Measurements from ENCODE around the gene CYP2R1. TPM values are rescaled to one million over a fixed set of nuclear protein-coding genes. Genes with fewer than 3 reads are reported as not detected.

Gene CYP2R1
- total and polyA plus RNA-seq, 10 of the 15 experiments (the other 5 are each of a cell fraction or from before 2014, with no cell fraction given): 0.52 to 10.3 (median 6.3) TPM

DNA sequence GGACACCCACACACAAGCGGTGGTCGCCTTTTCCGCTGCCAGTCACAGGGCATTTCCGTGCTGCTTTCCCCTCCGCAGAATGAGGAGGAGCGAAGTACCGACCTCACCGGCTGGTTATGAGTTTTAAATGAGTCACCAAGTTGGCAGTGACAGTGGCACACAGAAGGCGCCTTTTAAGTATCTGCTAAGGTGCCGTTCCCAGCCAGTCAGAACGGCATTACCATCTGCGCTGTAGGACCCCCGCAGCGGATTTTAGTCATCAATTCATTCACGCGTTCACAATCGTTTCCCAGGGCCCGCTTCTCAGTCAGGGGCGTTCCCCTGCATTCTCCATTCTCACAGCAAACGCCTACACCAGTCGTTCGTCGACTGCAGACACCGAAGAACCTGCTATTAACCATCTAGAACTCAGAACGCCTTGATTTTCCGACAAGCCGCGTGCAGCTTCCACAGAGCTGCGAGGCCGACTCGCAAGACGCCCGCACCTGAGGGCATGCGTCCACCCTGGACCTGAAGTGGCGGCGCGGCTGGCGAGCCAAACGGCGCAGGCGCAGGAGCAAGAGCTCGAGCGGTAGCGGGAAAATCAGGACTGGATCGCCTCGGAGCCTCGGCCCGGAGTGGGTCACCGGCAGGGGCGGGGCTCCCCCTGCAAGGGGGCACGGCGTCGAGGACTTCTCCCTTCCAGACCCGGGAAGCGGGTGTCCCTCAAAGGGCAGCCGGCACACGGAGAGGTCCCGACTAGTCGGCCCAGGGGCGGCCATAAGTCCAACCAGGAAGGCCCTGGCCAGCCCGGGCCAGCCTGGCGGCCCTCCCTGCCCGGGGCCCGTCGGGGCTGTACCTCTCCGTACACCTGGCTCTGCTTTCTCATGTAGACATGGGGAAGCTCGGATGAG is 642 bp downstream of the CYP2R1 start:
- peak overlapping the region; percentile 51 for H3K4me3 ChIP-seq
- H3K27ac ChIP-seq (ENCODE audit: control insufficient read depth, insufficient read depth): peak overlapping the region; percentile 65
- CTCF ChIA-PET: interaction anchor here (1.6 kb wide), 1 partner anchor 16 kb away, joined by 6 read pairs; no protein-coding TSS in a partner anchor
- no peaks in the 10 kb centered on the region for H3K9me3 ChIP-seq (replicated peaks; ENCODE audit: control insufficient read depth, insufficient read depth, low read length)
- peak overlapping the region; percentile 49; the same call in 1 of the 2 replicates for H3K9ac ChIP-seq (ENCODE audit: control insufficient read depth, insufficient read depth, low read length)
- H3K79me2 ChIP-seq (ENCODE audit: control insufficient read depth, insufficient read depth, low read length): no peaks in the 10 kb centered on the region
- SMC1A ChIA-PET (ENCODE audit: uncharacterized antibody, unreplicated experiment): no interaction called here
- H3K4me1 ChIP-seq (ENCODE audit: control insufficient read depth, insufficient read depth, low read length): peaks cover 4% of the 10 kb centered on the region; the same call in 1 of the 2 replicates
- no peaks in the 10 kb centered on the region for H3K27me3 ChIP-seq (replicated peaks in 1 of 2; ENCODE audit: control insufficient read depth in 2 of 2, insufficient read depth in 2 of 2, low read length in 1 of 2)
- H3K4me2 ChIP-seq (ENCODE audit: control insufficient read depth, insufficient read depth): peak overlapping the region; percentile 84
- H2AFZ ChIP-seq (ENCODE audit: control insufficient read depth, low read depth, low read length): peak overlapping the region; percentile 80
- 1% methylated on average over 67 of the region's 67 CpGs for WGBS (ENCODE audit: insufficient coverage, insufficient replicate concordance, low lambda C conversion rate, missing lambda C conversion rate)
- DNase-seq (ENCODE audit: low read depth, low spot score): no peak
- intact Hi-C loops (cut with micrococcal nuclease; ENCODE audit: unreplicated experiment) (loop anchor here (5.0 kb wide), 1 partner anchor 124 kb away; no protein-coding TSS in a partner anchor), in situ Hi-C loops (cut with MboI) (no loop called here)
- RAD21 ChIA-PET (ENCODE audit: unreplicated experiment): interaction anchor here (1.5 kb wide), 1 partner anchor 17 kb away, joined by 7 read pairs; no protein-coding TSS in a partner anchor
- H4K20me1 ChIP-seq (ENCODE audit: control insufficient read depth, insufficient read depth): no peaks in the 10 kb centered on the region
- BruUV-seq (replicated peaks): TSS peak; percentile 80
- POLR2A ChIA-PET: no interaction called here
- FAIRE-seq: peak; percentile 71
- peak; percentile 69 for ATAC-seq
- no peaks in the 10 kb centered on the region for H3K36me3 ChIP-seq (ENCODE audit: control insufficient read depth in 2 of 2, insufficient read depth in 2 of 2, low read length in 1 of 2)
- TF ChIP-seq CBX5 (IDR thresholded peaks at IDR 0.05; ENCODE audit: low read depth) (0 out of 2 replicates have a peak, but pooled peaks have one; percentile 23), STAT3 (IDR thresholded peaks at IDR 0.05; ENCODE audit: low read depth, low read length) (no peak), ZBED1 (IDR thresholded peaks at IDR 0.05; ENCODE audit: borderline replicate concordance) (no peak), NFIC (IDR thresholded peaks at IDR 0.05; ENCODE audit: low read depth, low read length) (peak; percentile 27; the same call in 1 of the 2 replicates), CHD4 (IDR thresholded peaks at IDR 0.05) (no peak), SP1 (IDR thresholded peaks at IDR 0.05; ENCODE audit: low read depth, low read length) (peak; percentile 94), CREM (IDR thresholded peaks at IDR 0.05; ENCODE audit: low read depth) (peak; percentile 19; the same call in 1 of the 2 replicates), MXI1 (IDR thresholded peaks at IDR 0.05; ENCODE audit: low read depth, low read length) (no peak), ZSCAN29 (IDR thresholded peaks at IDR 0.05) (no peak), GABPA (IDR thresholded peaks at IDR 0.05; ENCODE audit: low read depth) (no peak), ZNF217 (IDR thresholded peaks at IDR 0.05) (no peak), TAF1 (IDR thresholded peaks at IDR 0.05; ENCODE audit: borderline replicate concordance, low read depth, low read length) (0 out of 2 replicates have a peak, but pooled peaks have one; percentile 3)
- TF ChIP-seq, protein P1, sequence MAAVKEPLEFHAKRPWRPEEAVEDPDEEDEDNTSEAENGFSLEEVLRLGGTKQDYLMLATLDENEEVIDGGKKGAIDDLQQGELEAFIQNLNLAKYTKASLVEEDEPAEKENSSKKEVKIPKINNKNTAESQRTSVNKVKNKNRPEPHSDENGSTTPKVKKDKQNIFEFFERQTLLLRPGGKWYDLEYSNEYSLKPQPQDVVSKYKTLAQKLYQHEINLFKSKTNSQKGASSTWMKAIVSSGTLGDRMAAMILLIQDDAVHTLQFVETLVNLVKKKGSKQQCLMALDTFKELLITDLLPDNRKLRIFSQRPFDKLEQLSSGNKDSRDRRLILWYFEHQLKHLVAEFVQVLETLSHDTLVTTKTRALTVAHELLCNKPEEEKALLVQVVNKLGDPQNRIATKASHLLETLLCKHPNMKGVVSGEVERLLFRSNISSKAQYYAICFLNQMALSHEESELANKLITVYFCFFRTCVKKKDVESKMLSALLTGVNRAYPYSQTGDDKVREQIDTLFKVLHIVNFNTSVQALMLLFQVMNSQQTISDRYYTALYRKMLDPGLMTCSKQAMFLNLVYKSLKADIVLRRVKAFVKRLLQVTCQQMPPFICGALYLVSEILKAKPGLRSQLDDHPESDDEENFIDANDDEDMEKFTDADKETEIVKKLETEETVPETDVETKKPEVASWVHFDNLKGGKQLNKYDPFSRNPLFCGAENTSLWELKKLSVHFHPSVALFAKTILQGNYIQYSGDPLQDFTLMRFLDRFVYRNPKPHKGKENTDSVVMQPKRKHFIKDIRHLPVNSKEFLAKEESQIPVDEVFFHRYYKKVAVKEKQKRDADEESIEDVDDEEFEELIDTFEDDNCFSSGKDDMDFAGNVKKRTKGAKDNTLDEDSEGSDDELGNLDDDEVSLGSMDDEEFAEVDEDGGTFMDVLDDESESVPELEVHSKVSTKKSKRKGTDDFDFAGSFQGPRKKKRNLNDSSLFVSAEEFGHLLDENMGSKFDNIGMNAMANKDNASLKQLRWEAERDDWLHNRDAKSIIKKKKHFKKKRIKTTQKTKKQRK (IDR thresholded peaks at IDR 0.05; ENCODE audit: low read depth, low read length): no peak
- TF ChIP-seq, protein P2, sequence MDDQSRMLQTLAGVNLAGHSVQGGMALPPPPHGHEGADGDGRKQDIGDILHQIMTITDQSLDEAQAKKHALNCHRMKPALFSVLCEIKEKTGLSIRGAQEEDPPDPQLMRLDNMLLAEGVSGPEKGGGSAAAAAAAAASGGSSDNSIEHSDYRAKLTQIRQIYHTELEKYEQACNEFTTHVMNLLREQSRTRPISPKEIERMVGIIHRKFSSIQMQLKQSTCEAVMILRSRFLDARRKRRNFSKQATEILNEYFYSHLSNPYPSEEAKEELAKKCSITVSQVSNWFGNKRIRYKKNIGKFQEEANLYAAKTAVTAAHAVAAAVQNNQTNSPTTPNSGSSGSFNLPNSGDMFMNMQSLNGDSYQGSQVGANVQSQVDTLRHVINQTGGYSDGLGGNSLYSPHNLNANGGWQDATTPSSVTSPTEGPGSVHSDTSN (IDR thresholded peaks at IDR 0.05; ENCODE audit: insufficient replicate concordance, low read depth, low read length): peak; percentile 46
- TF ChIP-seq, protein P3, sequence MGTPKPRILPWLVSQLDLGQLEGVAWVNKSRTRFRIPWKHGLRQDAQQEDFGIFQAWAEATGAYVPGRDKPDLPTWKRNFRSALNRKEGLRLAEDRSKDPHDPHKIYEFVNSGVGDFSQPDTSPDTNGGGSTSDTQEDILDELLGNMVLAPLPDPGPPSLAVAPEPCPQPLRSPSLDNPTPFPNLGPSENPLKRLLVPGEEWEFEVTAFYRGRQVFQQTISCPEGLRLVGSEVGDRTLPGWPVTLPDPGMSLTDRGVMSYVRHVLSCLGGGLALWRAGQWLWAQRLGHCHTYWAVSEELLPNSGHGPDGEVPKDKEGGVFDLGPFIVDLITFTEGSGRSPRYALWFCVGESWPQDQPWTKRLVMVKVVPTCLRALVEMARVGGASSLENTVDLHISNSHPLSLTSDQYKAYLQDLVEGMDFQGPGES (IDR thresholded peaks at IDR 0.05): no peak
- TF ChIP-seq, protein P4, sequence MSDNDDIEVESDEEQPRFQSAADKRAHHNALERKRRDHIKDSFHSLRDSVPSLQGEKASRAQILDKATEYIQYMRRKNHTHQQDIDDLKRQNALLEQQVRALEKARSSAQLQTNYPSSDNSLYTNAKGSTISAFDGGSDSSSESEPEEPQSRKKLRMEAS (IDR thresholded peaks at IDR 0.05; ENCODE audit: low read depth, low read length): peak; percentile 85
- TF ChIP-seq, protein P5, sequence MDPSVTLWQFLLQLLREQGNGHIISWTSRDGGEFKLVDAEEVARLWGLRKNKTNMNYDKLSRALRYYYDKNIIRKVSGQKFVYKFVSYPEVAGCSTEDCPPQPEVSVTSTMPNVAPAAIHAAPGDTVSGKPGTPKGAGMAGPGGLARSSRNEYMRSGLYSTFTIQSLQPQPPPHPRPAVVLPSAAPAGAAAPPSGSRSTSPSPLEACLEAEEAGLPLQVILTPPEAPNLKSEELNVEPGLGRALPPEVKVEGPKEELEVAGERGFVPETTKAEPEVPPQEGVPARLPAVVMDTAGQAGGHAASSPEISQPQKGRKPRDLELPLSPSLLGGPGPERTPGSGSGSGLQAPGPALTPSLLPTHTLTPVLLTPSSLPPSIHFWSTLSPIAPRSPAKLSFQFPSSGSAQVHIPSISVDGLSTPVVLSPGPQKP (IDR thresholded peaks at IDR 0.05; ENCODE audit: low read depth, low read length): no peak

Data from GM12878 (cell line).